Jurkat, Clone E6-1 (cell line): ENCODE measurements around the gene CNTNAP4.

ENCODE experiments used
- DNase-seq: peaks from one replicate; pipeline ENCODE4 v3.0.0-alpha.2; 2011; ENCODE audit warnings: low read depth, low spot score
- H3K4me3 ChIP-seq: 2 replicates; pipeline ENCODE4 v1.5.1; 2011; ENCODE audit warnings: mild to moderate bottlenecking, low read length, control low read depth, moderate library complexity

Gene CNTNAP4

DNA sequence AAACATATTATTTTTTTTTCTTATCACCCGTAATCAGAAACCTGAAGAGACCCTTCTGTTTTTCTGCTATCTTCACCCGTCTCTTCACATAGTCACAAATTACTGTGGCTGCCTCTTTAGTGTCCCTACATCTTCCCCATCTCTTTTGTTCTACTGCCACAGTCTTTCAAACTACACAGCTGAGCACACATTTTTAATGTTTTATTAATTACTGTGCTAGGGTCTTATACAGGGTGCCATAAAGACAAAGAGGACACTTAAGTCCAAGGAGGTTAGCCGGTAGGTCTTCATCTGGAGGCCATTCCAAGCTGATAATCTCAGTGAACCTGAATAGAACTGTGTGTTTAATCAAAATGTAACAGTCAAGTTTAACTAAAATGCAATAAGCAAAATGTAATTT lies 20.7 kb downstream of the CNTNAP4 start:
- H3K4me3 ChIP-seq: no peak overlapping the region
- no peak for DNase-seq

GRCh38 chr16:76303637-76304314 lies 26.6 kb downstream of the CNTNAP4 start:
- H3K4me3 ChIP-seq: no peak overlapping the region
- DNase-seq: no peak

- no peak for DNase-seq
- no peak overlapping the region for H3K4me3 ChIP-seq
These were observed 32.6 kb downstream of the CNTNAP4 start for GRCh38 chr16:76309639-76310335.

- DNase-seq: no peak
These were observed 34.1 kb downstream of the CNTNAP4 start for GRCh38 chr16:76311260-76311659.

GRCh38 chr16:76318565-76318964 lies 41.4 kb downstream of the CNTNAP4 start:
- no peak for DNase-seq
- no peak overlapping the region for H3K4me3 ChIP-seq

More at GRCh38 chr16:76311260-76311659, 34.1 kb downstream of the CNTNAP4 start:
- no peak overlapping the region for H3K4me3 ChIP-seq

- no peak overlapping the region for H3K4me3 ChIP-seq
- DNase-seq: no peak
These were observed 51.9 kb downstream of the CNTNAP4 start for GRCh38 chr16:76329106-76329505.

DNA sequence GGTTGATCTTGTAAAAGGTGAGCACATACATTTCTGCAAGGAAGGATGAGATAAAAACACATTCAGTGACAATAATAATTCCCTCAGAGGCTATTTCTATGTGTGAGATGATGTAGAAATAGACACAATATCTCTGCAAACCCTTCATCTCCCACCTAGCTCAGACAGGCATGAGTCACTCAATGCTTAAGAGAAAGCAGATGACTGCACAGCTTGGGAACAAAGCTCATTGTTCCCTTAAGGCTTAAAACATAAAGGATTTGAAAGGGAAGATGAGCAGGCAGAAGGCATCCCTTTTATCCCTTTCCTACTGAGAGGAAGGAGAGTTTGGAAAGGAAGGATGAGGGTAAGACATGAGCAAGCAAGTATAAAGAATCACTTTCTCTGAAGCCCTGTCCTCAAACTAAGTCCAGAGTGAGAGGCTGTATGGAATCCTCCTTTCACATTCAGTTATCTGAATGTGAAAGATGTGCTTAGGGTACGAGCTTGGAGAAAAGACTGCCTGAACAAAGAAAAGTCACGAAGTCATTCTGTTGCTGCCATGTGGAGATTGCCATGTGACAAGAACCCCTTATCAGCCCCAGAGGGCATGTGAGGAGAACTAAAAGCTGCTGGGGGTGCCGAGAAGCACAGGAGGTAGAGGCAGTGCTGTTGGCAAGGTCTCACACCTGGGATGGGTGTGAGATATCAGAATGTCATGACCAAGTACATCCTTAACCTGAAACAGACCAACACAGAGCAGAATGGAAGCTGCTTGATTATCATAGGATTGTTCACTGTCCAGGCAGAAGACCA lies 58.2 kb downstream of the CNTNAP4 start:
- no peak overlapping the region for H3K4me3 ChIP-seq
- DNase-seq: no peak

DNA sequence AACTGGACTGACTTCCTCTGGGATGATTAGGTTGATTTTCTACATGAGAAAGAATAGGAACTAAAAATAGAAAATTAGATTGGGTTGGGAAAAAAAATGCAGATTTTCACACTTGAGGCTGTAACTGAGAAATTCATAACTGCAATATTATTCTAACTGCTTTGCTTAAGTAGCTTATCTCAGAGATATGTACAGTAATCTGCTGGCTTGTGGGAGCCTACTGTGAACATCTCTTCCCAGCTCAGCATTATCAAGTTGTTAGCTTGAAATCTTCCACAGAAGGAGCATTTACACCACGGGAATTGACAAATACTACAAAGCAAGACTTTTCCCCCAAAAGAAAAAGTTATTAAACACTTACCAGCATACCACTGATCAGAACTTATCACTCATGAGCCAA lies 58.9 kb downstream of the CNTNAP4 start:
- no peak for DNase-seq
- H3K4me3 ChIP-seq: no peak overlapping the region

GRCh38 chr16:76338472-76338871 lies 61.3 kb downstream of the CNTNAP4 start:
- no peak overlapping the region for H3K4me3 ChIP-seq
- DNase-seq: no peak

DNA sequence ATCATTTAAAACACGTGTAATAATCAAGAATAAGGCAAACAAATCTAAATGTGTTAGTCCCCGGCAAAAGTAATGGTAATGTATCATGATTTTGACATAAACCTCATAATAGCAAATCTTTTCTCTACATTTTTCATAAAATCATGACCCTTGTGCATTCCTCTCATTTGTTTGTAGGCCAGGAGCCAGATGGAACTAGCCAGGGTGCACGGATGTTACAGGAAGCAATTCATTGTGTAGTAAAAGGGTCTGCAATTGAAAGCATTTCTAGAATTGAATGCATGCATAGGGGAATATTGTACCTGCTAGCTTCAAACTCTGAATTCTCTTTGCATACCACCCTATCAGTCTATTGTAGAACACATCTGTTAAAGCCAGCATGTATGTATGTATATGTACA lies 66.6 kb downstream of the CNTNAP4 start:
- H3K4me3 ChIP-seq: no peak overlapping the region
- DNase-seq: no peak

- no peak for DNase-seq
- no peak overlapping the region for H3K4me3 ChIP-seq
These were observed 68.0 kb downstream of the CNTNAP4 start for GRCh38 chr16:76345163-76345661.

- no peak overlapping the region for H3K4me3 ChIP-seq
- no peak for DNase-seq
These were observed 69.0 kb downstream of the CNTNAP4 start for GRCh38 chr16:76346210-76346609.

DNA sequence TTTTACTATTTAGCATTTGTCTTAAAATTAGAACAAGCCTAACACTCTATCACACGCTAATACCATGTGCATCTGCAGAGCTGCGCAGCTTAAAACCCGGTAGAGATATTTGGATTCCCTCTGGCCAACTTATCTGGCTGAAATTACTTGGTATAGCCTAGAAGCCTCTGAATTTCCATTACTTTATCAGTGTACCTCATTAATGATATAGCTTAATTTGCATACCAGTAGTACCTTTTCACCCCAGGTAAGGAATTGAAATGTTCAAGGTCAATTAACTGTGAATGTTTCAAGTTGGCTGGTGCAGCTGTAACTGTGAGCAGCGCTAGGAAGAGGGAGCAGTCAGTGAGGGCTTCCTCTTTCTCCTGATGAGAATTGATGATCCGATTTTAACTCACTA lies 74.2 kb downstream of the CNTNAP4 start:
- no peak for DNase-seq
- no peak overlapping the region for H3K4me3 ChIP-seq

DNA sequence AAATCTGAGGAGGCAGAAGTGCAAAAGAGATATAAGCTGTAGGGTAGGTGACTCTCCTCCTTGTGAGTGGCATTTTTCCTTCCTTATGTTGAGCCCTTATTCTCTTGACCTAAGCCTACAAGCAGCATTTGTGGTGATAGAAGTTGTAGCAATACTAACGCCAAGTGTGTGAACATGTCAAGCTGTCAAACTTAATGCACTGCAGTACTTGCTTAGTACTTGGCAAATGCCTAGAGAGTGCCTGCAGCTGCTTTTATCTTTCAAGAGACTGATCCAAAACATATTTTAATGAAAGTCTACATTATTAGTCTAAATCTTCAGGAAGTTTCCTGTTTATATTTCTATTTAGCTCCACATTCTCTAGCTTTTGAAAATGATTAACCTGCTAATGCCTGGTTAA lies 83.2 kb downstream of the CNTNAP4 start:
- no peak for DNase-seq

GRCh38 chr16:76370344-76370743 lies 93.1 kb downstream of the CNTNAP4 start:
- DNase-seq: no peak
- H3K4me3 ChIP-seq: no peak overlapping the region

More for the DNA sequence above, 83.2 kb downstream of the CNTNAP4 start:
- H3K4me3 ChIP-seq: no peak overlapping the region

- DNase-seq: no peak
These were observed 94.2 kb downstream of the CNTNAP4 start for GRCh38 chr16:76371441-76371840.

DNA sequence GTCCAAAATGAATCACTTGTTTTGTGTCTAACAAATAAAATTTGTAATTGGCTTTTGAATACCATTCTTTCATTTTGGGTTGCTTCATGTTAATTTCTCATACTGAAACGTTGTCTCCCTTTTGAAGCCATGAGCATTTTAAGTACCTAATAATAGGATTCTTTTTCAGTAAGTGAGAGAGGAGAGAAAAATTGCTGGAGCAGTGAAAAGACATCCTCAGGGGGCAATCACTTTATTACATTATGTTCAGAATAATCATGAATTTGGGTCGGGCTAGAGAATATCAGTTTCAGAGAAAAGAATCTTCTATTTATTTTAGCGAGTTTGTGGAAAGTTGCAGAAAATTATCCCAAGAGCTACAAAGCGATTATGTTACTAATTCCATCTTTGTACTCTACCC lies 96.8 kb downstream of the CNTNAP4 start:
- DNase-seq: no peak

More at GRCh38 chr16:76371441-76371840, 94.2 kb downstream of the CNTNAP4 start:
- no peak overlapping the region for H3K4me3 ChIP-seq

GRCh38 chr16:76376988-76377387 lies 99.8 kb downstream of the CNTNAP4 start:
- DNase-seq: no peak
- no peak overlapping the region for H3K4me3 ChIP-seq

More for the DNA sequence above, 96.8 kb downstream of the CNTNAP4 start:
- H3K4me3 ChIP-seq: no peak overlapping the region

GRCh38 chr16:76378020-76378419 lies 100.8 kb downstream of the CNTNAP4 start:
- DNase-seq: no peak
- H3K4me3 ChIP-seq: no peak overlapping the region

DNA sequence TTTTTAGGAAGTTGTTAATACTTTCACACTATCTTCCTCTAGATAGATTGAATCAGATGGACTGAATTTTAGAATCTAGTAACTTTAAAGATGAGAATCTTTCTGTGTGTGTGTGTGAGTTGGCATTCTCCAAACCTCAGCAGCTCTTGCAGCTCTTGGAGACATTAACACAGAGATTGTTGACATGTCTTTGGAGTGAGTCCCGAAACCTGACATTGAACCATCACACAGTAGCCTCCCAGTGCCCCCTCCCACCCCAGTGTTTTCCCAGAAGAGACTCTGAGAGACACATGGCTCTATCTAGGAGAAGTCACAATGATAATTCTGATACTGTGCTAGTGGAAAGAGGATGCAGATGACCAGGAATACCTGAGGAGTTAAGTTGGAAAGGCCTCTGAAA lies 103.9 kb downstream of the CNTNAP4 start:
- DNase-seq: no peak
- no peak overlapping the region for H3K4me3 ChIP-seq
